HG03520 (cell line): ENCODE data around the gene SPDYE2B.
"Not testable (repeated sequence)": the region's sequence is repeated elsewhere in the genome, so short reads cannot be mapped to it uniquely, and the experiment has no call there.

Source experiments
- ATAC-seq: cut with Tn5 transposase; IDR thresholded peaks from one replicate; pipeline ENCODE4 v1.9.1; 2021; ENCODE audit warnings: mild to moderate bottlenecking, moderate library complexity; ENCODE audit not compliant: unreplicated experiment

Gene SPDYE2B

DNA sequence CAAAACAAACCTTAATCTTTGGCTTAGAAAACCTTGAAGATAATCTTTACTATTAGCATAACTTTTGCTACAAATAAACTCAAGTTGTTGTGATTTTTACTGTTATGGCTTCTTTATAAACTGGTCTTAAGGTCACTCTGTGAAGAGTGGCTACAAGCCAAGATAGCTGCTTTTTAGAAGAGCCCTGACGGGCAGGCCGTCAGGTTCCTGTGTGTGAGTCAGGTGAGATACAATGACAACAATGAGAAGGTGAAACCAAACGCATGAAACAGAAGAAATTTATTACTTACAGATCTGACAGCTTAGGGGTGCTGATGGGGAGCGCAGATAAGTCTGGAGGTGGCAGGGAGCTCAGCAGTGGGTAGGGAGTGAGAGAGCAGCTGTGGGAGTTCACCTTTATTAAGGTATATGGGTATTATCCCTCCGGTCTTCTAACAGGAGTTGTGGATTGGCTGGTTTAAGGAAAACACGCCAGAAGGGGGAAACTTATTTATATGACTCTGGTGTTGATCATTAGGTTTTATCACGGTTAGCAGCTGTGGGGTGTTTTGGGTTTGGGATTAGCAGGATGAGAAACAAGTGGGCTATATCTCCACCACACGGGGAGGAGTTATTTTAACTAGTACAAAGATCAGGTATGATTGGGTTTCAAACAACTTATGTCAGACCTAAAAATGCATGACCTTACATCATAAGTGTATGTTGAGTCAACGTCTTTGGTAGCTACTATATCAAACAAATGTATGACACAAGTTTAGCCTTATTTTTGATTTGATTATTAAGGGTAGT is 49.0 kb downstream of the SPDYE2B start:
- ATAC-seq: not testable (repeated sequence)
